Prostate gland (tissue), 2 donors: ENCODE data around the gene CALHM3. TPM values are rescaled to one million over a fixed set of nuclear protein-coding genes. Genes with fewer than 3 reads are reported as not detected.

Source experiments
- DNase-seq: peaks from one replicate; pipeline ENCODE4 v3.0.0-alpha.2; 2019; ENCODE audit warnings: low spot score
- H3K27ac ChIP-seq, 2 donors: fragments of 200-600 bp; sonication (generic); 2 replicates each; pipeline ENCODE4 v1.5.1; 2017 to 2019
- H3K27me3 ChIP-seq: fragments of 200-600 bp; sonication (generic); replicated peaks from 2 replicates; pipeline ENCODE4 v1.5.1; 2019; ENCODE audit not compliant: insufficient read depth
- H3K36me3 ChIP-seq, 2 donors: fragments of 200-600 bp; sonication (generic); 1 replicate in 1 of 2; 2 replicates in 1 of 2; pipeline versions ENCODE4 v1.5.1 to v1.8.1; 2017 to 2019
- H3K4me1 ChIP-seq: fragments of 200-600 bp; sonication (generic); replicated peaks from 2 replicates; pipeline ENCODE4 v1.5.1; 2019
- H3K4me3 ChIP-seq, 2 donors: fragments of 200-600 bp; sonication (generic); 2 replicates each; pipeline ENCODE4 v1.5.1; 2017 to 2019
- H3K9me3 ChIP-seq: fragments of 200-600 bp; sonication (generic); 2 replicates; pipeline ENCODE4 v1.5.1; 2017
- CTCF ChIP-seq, 4 experiments: fragments of 200-600 bp in 2 of 4; fragments of 450-650 bp in 2 of 4; sonication (generic) in 2 of 4; IDR thresholded peaks; 1 replicate in 3 of 4; 2 replicates in 1 of 4; pipeline ENCODE4 v1.5.1; 2016 to 2019; ENCODE audit warnings: antibody characterized with exemption in 4 of 4, mild to moderate bottlenecking in 2 of 4, moderate library complexity in 2 of 4
- POLR2A ChIP-seq: fragments of 450-650 bp; IDR thresholded peaks from one replicate; pipeline ENCODE4 v1.6.1; 2016; ENCODE audit warnings: antibody characterized with exemption, mild to moderate bottlenecking
- POLR2AphosphoS5 ChIP-seq: sonication (generic); formaldehyde crosslinking; IDR thresholded peaks from one replicate; pipeline ENCODE4 v1.6.1; 2017; ENCODE audit warnings: antibody characterized with exemption
- WGBS: methylation state at CpG from one replicate; pipeline ENCODE4 v1.1.5; 2018; 5-methylcytosine and 5-hydroxymethylcytosine counted together
- intact Hi-C: fragments of 100-400 bp; cut with DNase I; formaldehyde crosslinking; loops from one replicate; pipeline ENCODE4 v1.14.2; 2022
- total RNA-seq, 2 donors: library from RNA; depleted of rRNA; stranded (reverse); fragments of >200 nt; gene quantifications; one replicate each; pipeline ENCODE4 v1.1.0, GENCODE V29; 2016

Gene CALHM3
- total RNA-seq, 2 donors from 2014 or later, result 0.51 TPM; not detected in 1

DNA sequence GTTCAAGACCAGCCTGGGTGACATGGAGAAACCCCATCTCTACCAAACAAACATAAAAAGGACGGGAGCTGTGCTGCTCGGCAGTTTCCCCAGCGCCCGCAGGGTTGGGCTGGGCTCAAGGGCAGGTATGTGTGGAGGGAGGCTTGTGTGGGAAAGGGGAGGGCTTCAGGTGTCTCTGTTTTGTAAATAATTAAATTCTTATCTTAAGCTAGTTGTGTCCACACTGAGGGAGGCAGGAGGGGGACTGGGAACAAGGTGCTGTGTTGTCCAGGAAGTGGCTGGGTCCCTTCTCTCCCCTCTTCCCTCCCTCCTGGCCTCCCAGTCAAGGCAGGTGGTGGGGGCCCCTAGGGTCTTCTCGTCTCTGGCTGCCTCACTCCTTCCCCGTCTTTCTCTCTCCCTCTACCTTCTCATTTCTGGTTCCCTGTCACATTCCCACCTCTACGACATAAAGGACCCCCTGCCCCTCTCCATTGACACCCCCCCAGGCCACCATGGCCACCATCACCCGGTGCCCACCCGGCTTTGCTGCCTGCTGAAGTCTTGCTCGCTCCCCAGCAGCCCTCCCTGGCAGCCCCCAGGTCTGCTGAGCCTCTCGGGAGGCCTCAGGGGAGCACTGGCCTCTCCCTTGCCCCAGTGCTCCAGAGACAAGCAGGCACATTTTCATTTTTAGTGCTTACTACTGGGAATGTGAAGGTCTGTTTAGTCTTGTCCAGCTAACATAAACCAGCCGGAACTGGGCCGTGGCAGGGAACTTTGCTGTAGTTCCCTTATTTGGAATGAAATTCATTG lies 33.7 kb upstream of the CALHM3 start:
- TF ChIP-seq POLR2AphosphoS5 (no peak), CTCF (IDR thresholded peaks at IDR 0.05) (no peak), POLR2A (no peak)
- no peaks in the 10 kb centered on the region for H3K27me3 ChIP-seq
- no peaks in the 10 kb centered on the region for H3K36me3 ChIP-seq
- no peaks in the 10 kb centered on the region for H3K9me3 ChIP-seq
- H3K4me1 ChIP-seq, result peaks cover 3% of the 10 kb centered on the region
- H3K4me3 ChIP-seq, result no peak overlapping the region
- 68% methylated on average over 13 of the region's 13 CpGs for WGBS
- peak; percentile 24 for DNase-seq
- peak overlapping the region in 1 of 2 donors; percentile 35 for H3K27ac ChIP-seq
- intact Hi-C loops, result no loop called here

DNA sequence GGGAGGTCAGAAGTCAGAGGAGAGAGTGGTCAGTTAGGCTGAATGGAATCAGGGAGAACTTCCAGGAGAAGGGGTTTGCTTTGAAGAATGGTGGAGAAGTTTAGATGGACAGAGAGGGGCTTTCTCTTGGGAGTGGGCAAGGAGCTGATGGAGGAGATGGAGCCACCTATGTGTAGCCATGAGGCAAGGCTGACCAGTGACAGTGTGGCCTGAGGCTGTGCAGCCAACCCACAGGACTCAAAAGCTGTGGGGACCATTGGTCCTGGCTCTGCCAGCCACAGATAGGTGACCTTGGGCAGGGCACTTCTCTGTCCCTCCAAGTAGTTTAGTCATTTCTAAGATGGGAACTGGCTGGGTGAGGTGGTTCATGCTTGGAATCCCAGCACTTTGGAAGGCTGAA lies 33.1 kb upstream of the CALHM3 start:
- no peaks in the 10 kb centered on the region for H3K9me3 ChIP-seq
- no peak for TF ChIP-seq POLR2A
- no peak for TF ChIP-seq CTCF (IDR thresholded peaks at IDR 0.05)
- H3K27me3 ChIP-seq, result no peaks in the 10 kb centered on the region
- no peak overlapping the region for H3K4me3 ChIP-seq
- no peak overlapping the region for H3K27ac ChIP-seq
- intact Hi-C loops, result no loop called here
- no peak for DNase-seq
- peaks cover 3% of the 10 kb centered on the region for H3K4me1 ChIP-seq
- no peaks in the 10 kb centered on the region for H3K36me3 ChIP-seq

GRCh38 chr10:103510791-103511752 lies 32.0 kb upstream of the CALHM3 start:
- no peak overlapping the region for H3K4me3 ChIP-seq
- H3K36me3 ChIP-seq, result no peaks in the 10 kb centered on the region
- H3K27me3 ChIP-seq, result no peaks in the 10 kb centered on the region
- no peak for DNase-seq
- no peaks in the 10 kb centered on the region for H3K9me3 ChIP-seq
- TF ChIP-seq CTCF (IDR thresholded peaks at IDR 0.05) (no peak), POLR2A (no peak), POLR2AphosphoS5 (no peak)
- 94% methylated on average over 10 of the region's 10 CpGs for WGBS
- intact Hi-C loops, result no loop called here
- H3K27ac ChIP-seq, result no peak overlapping the region
- H3K4me1 ChIP-seq, result peaks cover 3% of the 10 kb centered on the region

DNA sequence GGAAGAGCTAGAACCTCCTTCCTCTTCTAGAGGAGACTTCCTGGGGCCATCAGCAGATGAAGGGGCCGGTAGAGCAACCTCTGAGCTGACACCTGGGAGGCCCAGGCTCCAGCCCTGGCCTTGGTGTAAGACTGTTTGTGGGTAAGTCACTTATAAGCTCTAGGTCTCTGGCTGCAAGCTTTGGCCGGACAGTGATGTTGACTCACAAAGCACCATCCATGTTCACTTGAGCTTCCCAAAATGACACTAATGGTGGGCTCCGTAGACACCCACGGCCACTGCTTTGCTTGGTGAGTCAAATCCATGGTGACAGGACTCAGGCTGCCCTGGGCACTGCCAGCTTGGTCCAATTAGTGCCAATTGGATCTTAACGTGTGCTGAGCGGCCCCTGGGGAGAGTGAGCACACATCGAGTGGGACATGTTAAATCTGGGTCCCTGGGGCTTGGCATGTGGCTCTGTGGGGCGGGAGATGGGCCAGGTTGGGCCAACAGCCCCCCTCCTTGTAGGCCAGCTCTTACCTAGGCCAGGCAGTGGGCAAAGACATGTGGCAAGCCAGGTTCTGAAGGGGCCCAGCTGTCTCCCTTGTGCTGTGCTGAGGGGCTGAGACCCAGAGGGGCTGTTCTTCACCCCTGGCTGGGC lies 31.1 kb upstream of the CALHM3 start:
- intact Hi-C loops, result no loop called here

More for the DNA sequence above, 31.1 kb upstream of the CALHM3 start:
- TF ChIP-seq POLR2A, result no peak
- TF ChIP-seq POLR2AphosphoS5, result no peak
- no peak for TF ChIP-seq CTCF (IDR thresholded peaks at IDR 0.05)
- no peaks in the 10 kb centered on the region for H3K36me3 ChIP-seq
- H3K9me3 ChIP-seq, result no peaks in the 10 kb centered on the region
- no peaks in the 10 kb centered on the region for H3K27me3 ChIP-seq
- DNase-seq, result no peak
- H3K4me1 ChIP-seq, result peaks cover 3% of the 10 kb centered on the region
- no peak overlapping the region for H3K27ac ChIP-seq
- 95% methylated on average over 8 of the region's 8 CpGs for WGBS
- no peak overlapping the region for H3K4me3 ChIP-seq
